WERI-Rb-1 (cell line): ENCODE measurements around the gene DEAF1.
A peak's percentile ranks its signal among the peaks of the same experiment; 100 is the strongest.

Experiments
- DNase-seq: peaks from one replicate; pipeline ENCODE4 v3.0.0-alpha.2; 2020
- H3K27ac ChIP-seq: fragments of 250-450 bp; sonication (Bioruptor Pico); 2 replicates; pipeline ENCODE4 v1.5.1; 2020; ENCODE audit warnings: mild to moderate bottlenecking, moderate library complexity
- H3K27me3 ChIP-seq: fragments of 250-450 bp; sonication (Bioruptor Pico); 2 replicates; pipeline ENCODE4 v1.5.1; 2021; ENCODE audit warnings: mild to moderate bottlenecking, low read depth, moderate library complexity; ENCODE audit not compliant: insufficient read depth, severe bottlenecking
- H3K36me3 ChIP-seq: fragments of 250-450 bp; sonication (Bioruptor Pico); 2 replicates; pipeline ENCODE4 v1.5.1; 2020; ENCODE audit warnings: mild to moderate bottlenecking, moderate library complexity
- H3K4me3 ChIP-seq: 2 replicates; pipeline ENCODE4 v1.5.1; 2011; ENCODE audit warnings: low read depth, mild to moderate bottlenecking, control low read depth, low read length
- H3K9me3 ChIP-seq: fragments of 250-450 bp; sonication (Bioruptor Pico); 2 replicates; pipeline ENCODE4 v1.5.1; 2021; ENCODE audit warnings: mild to moderate bottlenecking, moderate library complexity; ENCODE audit not compliant: severe bottlenecking
- TF ChIP-seq, protein P1 (sequence below): IDR thresholded peaks from 2 replicates; pipeline ENCODE4 v1.5.1; 2011; ENCODE audit warnings: low read depth, mild to moderate bottlenecking, control low read depth, inconsistent platforms, low read length

DEAF1 gene

DNA sequence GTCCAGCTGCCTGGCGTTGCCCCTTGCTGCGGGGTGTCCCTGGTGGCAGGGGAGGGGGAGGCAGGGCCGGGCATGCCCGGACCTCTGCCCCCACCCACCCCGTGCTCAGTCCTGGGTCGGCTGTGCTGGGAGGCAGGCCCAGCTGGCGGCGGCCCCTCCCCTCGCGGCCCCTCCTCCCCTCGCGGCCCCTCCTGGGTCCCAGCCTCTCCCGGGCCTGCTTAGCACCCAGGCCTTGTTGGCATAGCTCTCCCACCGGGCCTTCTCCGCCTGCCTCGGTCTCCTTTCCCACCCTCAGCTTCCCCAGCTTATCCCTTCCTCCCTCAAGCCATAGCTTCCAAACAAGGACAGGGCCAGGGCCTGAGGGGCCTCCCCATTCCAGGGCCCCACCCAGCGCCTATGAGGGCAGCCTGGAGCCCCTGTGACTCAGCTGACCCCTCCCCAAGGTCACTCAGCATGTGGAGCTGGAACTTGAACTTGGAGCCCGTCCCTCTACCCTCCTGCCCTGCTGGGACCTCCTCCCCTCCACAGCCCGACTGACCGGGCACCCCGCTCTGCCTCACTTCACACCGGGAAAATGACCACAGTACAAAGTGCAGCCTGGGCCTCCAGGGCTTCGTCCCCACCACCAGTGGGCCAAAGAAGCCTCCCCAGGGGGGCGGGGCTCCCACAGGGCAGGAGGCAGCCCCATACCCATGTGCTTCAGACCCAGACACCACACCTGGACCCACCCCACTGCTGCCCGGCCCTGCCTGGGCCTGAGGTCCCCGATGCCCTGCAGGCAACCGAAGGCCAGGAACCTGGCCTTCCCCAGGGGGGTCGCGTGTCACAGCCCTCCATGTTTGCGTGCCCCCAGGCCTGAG, 12.2 kb upstream of the DEAF1 start:
- TF ChIP-seq, protein P1, sequence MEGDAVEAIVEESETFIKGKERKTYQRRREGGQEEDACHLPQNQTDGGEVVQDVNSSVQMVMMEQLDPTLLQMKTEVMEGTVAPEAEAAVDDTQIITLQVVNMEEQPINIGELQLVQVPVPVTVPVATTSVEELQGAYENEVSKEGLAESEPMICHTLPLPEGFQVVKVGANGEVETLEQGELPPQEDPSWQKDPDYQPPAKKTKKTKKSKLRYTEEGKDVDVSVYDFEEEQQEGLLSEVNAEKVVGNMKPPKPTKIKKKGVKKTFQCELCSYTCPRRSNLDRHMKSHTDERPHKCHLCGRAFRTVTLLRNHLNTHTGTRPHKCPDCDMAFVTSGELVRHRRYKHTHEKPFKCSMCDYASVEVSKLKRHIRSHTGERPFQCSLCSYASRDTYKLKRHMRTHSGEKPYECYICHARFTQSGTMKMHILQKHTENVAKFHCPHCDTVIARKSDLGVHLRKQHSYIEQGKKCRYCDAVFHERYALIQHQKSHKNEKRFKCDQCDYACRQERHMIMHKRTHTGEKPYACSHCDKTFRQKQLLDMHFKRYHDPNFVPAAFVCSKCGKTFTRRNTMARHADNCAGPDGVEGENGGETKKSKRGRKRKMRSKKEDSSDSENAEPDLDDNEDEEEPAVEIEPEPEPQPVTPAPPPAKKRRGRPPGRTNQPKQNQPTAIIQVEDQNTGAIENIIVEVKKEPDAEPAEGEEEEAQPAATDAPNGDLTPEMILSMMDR = peak; percentile 47; the same call in 1 of the 2 replicates
- Histone ChIP-seq H3K36me3 (no peaks in the 10 kb centered on the region), H3K4me3 (no peak overlapping the region), H3K9me3 (no peaks in the 10 kb centered on the region), H3K27ac (peak overlapping the region; percentile 68), H3K27me3 (no peaks in the 10 kb centered on the region)
- DNase-seq = peak; percentile 71

DNA sequence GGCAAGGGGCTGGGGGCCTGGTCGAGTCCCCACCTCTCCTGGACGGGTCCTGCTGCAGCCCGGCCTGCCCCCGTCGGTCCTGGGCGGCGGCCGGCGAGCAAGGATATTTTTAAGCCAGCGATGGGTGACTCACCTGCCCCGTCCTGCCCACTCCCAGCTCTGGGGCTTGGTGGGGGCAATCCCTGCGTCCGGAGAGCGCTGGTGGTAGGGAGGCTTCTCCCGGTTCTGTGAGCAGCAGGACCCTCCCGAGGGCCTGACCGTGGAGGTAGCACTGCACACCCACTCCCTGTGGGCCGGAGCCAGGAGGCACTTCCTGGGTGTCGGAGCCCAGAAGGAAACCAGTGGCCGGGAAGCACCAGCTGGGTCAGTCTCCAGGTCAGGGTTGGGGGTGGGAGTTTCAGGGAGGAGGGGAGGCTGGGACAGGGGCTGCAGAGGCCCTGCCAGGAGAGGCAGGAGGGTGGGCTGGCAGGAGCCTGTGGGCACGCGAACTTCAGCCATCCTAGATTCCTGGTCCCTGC, 11.5 kb upstream of the DEAF1 start:
- TF ChIP-seq, protein P1 = no peak
- peak overlapping the region; percentile 68 for H3K27ac ChIP-seq
- H3K4me3 ChIP-seq = no peak overlapping the region
- no peaks in the 10 kb centered on the region for H3K9me3 ChIP-seq
- no peaks in the 10 kb centered on the region for H3K27me3 ChIP-seq
- DNase-seq = no peak
- no peaks in the 10 kb centered on the region; the same call in 1 of the 2 replicates for H3K36me3 ChIP-seq

DNA sequence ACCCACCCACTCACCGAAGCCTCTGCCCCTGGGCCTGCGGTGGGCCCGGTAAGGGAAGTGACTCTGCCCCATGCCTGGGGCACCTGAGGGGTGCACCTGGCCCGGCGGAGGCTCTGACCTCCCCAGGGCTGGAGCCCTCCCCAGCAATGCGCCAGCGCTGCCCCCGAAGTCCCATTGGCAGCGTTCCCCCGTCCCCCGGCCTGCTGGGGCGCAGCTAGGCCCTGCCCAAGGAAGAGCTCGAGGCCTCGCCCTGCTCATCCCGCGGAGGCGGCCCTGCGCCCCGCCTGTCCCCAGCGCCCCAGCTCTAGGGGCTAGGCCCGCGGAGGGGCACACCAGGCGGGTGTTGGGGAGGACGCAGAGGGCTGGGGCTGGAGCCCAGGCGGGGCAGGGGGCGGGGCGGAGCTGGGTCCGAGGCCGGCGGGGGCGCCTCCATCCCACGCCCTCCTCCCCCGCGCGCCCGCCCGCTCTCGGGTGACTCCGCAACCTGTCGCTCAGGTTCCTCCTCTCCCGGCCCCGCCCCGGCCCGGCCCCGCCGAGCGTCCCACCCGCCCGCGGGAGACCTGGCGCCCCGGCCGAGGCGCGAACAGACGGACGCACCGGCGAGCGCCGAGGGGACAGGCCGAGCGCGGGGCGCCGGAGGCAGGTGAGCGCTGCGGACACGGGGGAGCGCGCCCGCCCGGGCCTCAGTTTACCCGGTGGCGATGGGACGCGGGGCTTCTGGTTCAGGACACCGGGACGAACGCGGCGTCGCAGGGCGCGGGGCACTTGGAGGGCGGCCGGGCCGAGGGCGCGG, 10.8 kb upstream of the DEAF1 start, which contains the start of gene EPS8L2:
Gene EPS8L2 (plus strand): TSS at position 586 of the 793 bp plus-strand sequence. CDS start 3,177 bp downstream, outside the sequence.
- peak within 1 kb of the TSS; percentile 68 for H3K27ac ChIP-seq
- no peaks in the 10 kb centered on the region for H3K27me3 ChIP-seq
- no peaks in the 10 kb centered on the region for H3K9me3 ChIP-seq
- DNase-seq = no peak
- H3K36me3 ChIP-seq = no peaks in the 10 kb centered on the region; the same call in 1 of the 2 replicates
- TF ChIP-seq, protein P1 = no peak
- no peak within 1 kb of the TSS for H3K4me3 ChIP-seq

DNA sequence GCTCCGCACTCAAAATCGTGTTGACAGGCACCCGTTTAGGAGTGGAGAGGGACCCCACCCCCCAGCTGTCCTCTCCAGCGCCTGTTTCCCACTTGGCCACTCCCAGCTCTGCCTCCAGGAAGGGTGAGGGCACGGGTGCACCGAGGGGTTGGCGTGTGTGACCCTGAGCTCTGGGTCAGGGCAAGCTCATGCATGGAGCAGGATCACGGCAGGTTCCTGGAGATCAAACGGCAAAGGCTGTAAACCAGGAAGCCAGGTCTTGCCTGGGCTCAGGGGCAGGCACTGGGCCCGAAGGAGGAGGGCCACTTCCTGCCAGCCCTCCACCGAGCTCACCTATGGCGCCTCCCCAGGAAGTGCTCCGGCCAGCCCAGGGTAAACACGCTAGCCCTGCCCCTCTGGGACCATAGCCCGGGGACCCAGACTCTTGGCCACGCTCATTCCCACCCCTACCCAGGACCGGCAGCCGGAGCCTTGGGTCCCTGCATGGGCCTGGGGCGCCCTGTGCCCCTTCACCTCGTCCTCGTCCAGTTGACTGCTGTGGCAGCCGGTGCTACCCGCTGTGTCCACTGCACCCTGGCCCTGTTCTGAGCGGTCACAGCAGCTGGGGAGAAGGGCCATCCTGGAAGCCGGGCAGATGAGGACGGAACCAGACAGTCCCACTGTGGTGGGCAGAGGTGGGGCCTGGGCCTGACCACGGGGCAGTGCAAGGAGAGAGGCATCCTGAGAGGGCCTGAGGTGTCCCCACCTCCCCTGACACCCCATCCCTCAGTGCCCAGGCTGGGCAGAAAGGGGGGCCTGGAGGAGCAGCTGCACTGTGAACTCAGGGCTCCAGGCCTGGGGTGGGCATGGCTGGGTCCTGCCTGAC, 10.0 kb upstream of the DEAF1 start:
- no peaks in the 10 kb centered on the region; the same call in 1 of the 2 replicates for H3K36me3 ChIP-seq
- H3K4me3 ChIP-seq = no peak overlapping the region
- no peaks in the 10 kb centered on the region for H3K9me3 ChIP-seq
- DNase-seq = no peak
- no peaks in the 10 kb centered on the region for H3K27me3 ChIP-seq
- no peak overlapping the region for H3K27ac ChIP-seq
- TF ChIP-seq, protein P1 = no peak

DNA sequence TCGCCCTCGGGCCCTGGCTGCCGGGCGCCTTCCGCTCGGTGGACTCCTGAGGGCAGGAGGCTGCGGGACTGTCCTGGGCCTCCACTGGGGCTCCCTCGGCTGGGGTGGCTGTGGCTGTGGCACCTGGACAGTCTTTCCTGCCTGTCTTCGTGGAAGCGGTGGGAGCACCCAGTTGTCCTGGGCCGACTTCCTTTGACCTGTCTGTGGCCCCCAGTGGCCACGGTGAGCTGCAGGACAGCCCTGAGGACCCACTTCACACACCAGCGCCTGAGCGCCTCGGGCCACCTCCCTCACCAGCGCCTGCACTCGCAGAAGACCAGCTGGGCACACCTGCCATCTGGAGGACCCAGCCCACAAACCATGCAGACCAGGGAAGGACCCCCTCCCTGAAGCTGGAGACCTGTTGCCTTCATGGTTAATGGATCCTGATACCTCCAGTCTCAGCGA, 9.2 kb upstream of the DEAF1 start:
- Histone ChIP-seq H3K4me3 (no peak overlapping the region), H3K36me3 (no peaks in the 10 kb centered on the region; the same call in 1 of the 2 replicates)

More for the DNA sequence above, 9.2 kb upstream of the DEAF1 start:
- Histone ChIP-seq H3K9me3 (no peaks in the 10 kb centered on the region), H3K27ac (no peak overlapping the region), H3K27me3 (no peaks in the 10 kb centered on the region)
- no peak for DNase-seq
- TF ChIP-seq, protein P1 = no peak
